Heart left ventricle (tissue), 16 donors: Measurements from ENCODE around the gene MMP24OS. TPM values are rescaled to one million over a fixed set of nuclear protein-coding genes. Genes with fewer than 3 reads are reported as not detected.
A peak's percentile ranks its signal among the peaks of the same experiment; 100 is the strongest.

ENCODE experiments used
- ATAC-seq, 4 donors: fragments of 200-7000 bp; cut with Tn5 transposase; one replicate each; pipeline ENCODE4 v1.9.1; 2020 to 2022; ENCODE audit warnings: moderate library complexity in 4 of 4, mild to moderate bottlenecking in 3 of 4, moderate number of reproducible peaks in 1 of 4
- DNase-seq, 5 donors: peaks; one replicate each; pipeline ENCODE4 v3.0.0-alpha.2; 2020
- H3K27ac ChIP-seq, 12 donors: fragments of 200-600 bp; sonication (generic) in 4 of 12; one replicate each; pipeline versions ENCODE4 v1.5.0 to v1.8.0; 2016 to 2022; ENCODE audit warnings: mild to moderate bottlenecking in 2 of 12
- H3K27me3 ChIP-seq, 9 donors: fragments of 200-600 bp; sonication (generic) in 2 of 9; one replicate each; pipeline versions ENCODE4 v1.5.1 to v1.8.0; 2016 to 2022; ENCODE audit warnings: mild to moderate bottlenecking in 3 of 9
- H3K36me3 ChIP-seq, 9 donors: fragments of 200-600 bp; sonication (generic) in 2 of 9; one replicate each; pipeline versions ENCODE4 v1.5.0 to v1.8.0; 2018 to 2022; ENCODE audit warnings: mild to moderate bottlenecking in 2 of 9
- H3K4me1 ChIP-seq, 12 donors: fragments of 200-600 bp; sonication (generic) in 4 of 12; one replicate each; pipeline versions ENCODE4 v1.5.0 to v1.8.0; 2016 to 2022; ENCODE audit warnings: mild to moderate bottlenecking in 3 of 12
- H3K4me3 ChIP-seq, 12 donors: fragments of 200-600 bp; sonication (generic) in 4 of 12; one replicate each; pipeline versions ENCODE4 v1.5.0 to v1.8.0; 2017 to 2022; ENCODE audit warnings: mild to moderate bottlenecking in 9 of 12, moderate library complexity in 4 of 12
- H3K9me3 ChIP-seq, 12 donors: fragments of 200-600 bp; sonication (generic) in 4 of 12; one replicate each; pipeline versions ENCODE4 v1.5.0 to v1.8.0; 2016 to 2022; ENCODE audit warnings: mild to moderate bottlenecking in 1 of 12
- POLR2A ChIP-seq, 2 donors: fragments of 450-650 bp; IDR thresholded peaks; one replicate each; pipeline ENCODE4 v1.6.1; 2017; ENCODE audit warnings: antibody characterized with exemption in 2 of 2, mild to moderate bottlenecking in 2 of 2, moderate library complexity in 2 of 2
- WGBS, 4 donors: extraction: QIAGEN DNeasy Blood & Tissue Kit in 2 of 4; methylation state at CpG; one replicate each; pipeline versions ENCODE4 v1.1.5 to v1.1.7; 2013 to 2018; 5-methylcytosine and 5-hydroxymethylcytosine counted together
- intact Hi-C, 10 donors: fragments of 100-400 bp; cut with DNase I; formaldehyde crosslinking; loops; one replicate each; pipeline versions ENCODE4 v1.11.1 to v1.14.2; 2022
- polyA plus RNA-seq, 2 donors: library from polyadenylated mRNA; stranded (reverse); fragments of 200-250 nt; gene quantifications; one replicate each; pipeline ENCODE4 v1.2.3, GENCODE V29; 2013
- total RNA-seq, 9 donors: library from RNA; depleted of rRNA in 2 of 9; stranded (reverse); fragments of >200 nt in 2 of 9; fragmentation: NEBNext Ultra II Directional in 3 of 9; extraction: Animal tissue kit (Norgen Biotek cat#: 25700) in 3 of 9; gene quantifications; one replicate each; pipeline versions ENCODE4 v1.1.0 to v1.2.4, GENCODE V29; 2016 to 2023
- TF ChIP-seq, protein P1 (sequence below), 12 donors: fragments of 200-600 bp; sonication (generic) in 4 of 12; IDR thresholded peaks; one replicate each; pipeline versions ENCODE4 v1.5.0 to v1.8.0; 2018 to 2022; ENCODE audit warnings: antibody characterized with exemption in 12 of 12, mild to moderate bottlenecking in 5 of 12
- donor health status: ischemic (EF 13 %, LVEDD 7.1; RV severe dilation, severe dysfunction).
- donor health status: healthy with polysubstance abuse.
- donor health status: DM: no; HTN: yes; CAD: no.
- donor health status: DM: no; HTN: no; CAD: no.
- donor health status: ischemic (EF 25% LVEDD 6.9; RV normal size, moderate dysfunction).
- donor health status: ischemic (EF 25% LVEDD 5.7; RV mildly dilated, moderate dysfunction).
- donor health status: healthy.
- donor health status: DM: yes; HTN: yes; CAD: no.
- donor health status: ischemic (EF 35%, LVEDD 5.7; RV mildly dilated, moderate dysfunction).
- donor health status: nonischemic (EF 11% LVEDD 7.7; RV severe dilation, severe dysfunction).
- donor health status: DM: yes; HTN: yes; CAD: no.
- donor health status: PGD.
- donor health status: ischemic (EF 29% LVEDD 5.4; RV normal size, mild dysfunction).
- donor health status: nonischemic (EF 23%, LVEDD 6.1; RV moderate dilation, normal function).

The MMP24OS gene
- total and polyA plus RNA-seq, 11 donors: 11.7 to 64.8 (median 41.6) TPM

DNA sequence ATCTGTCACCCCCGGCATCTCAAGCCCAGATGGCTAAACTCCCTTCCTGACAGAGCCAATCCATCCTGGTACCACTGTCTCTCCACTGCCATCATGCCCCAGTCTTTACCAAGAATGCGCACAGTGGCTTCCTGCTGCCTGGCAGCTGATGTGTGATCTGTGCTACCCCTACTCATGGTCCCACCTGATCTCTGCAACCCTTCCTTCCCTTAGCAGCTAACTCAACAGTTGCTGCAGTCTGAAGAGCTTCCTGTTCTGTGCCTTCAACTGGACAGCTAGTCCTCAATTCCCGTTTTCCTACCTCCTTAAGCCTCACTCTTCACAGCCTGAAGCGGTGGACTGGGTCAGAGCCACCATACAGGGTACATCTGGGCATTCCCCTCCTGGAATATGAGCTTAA lies 21.9 kb upstream of the MMP24OS start:
- Histone ChIP-seq H3K9me3 (no peaks in the 10 kb centered on the region), H3K27me3 (peaks cover 0 to 14% (median 0%) of the 10 kb centered on the region in 9 donors), H3K4me1 (peaks cover 0 to 14% (median 0%) of the 10 kb centered on the region in 12 donors), H3K27ac (no peak overlapping the region), H3K4me3 (no peak overlapping the region), H3K36me3 (peaks cover 0 to 10% (median 0%) of the 10 kb centered on the region in 9 donors)
- DNase-seq: peak in 1 of 5 donors; percentile 20
- WGBS, 4 donors: 67 to 76% (median 72%) methylated on average over 4 of the region's 4 CpGs
- intact Hi-C loops: loop anchor here in 3 of 10 donors (5.0 kb wide), 1 partner anchor 148 kb away; no protein-coding TSS in a partner anchor
- ATAC-seq: no peak
- TF ChIP-seq, protein P1, sequence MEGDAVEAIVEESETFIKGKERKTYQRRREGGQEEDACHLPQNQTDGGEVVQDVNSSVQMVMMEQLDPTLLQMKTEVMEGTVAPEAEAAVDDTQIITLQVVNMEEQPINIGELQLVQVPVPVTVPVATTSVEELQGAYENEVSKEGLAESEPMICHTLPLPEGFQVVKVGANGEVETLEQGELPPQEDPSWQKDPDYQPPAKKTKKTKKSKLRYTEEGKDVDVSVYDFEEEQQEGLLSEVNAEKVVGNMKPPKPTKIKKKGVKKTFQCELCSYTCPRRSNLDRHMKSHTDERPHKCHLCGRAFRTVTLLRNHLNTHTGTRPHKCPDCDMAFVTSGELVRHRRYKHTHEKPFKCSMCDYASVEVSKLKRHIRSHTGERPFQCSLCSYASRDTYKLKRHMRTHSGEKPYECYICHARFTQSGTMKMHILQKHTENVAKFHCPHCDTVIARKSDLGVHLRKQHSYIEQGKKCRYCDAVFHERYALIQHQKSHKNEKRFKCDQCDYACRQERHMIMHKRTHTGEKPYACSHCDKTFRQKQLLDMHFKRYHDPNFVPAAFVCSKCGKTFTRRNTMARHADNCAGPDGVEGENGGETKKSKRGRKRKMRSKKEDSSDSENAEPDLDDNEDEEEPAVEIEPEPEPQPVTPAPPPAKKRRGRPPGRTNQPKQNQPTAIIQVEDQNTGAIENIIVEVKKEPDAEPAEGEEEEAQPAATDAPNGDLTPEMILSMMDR (IDR thresholded peaks at IDR 0.05): no peak
- no peak for TF ChIP-seq POLR2A (IDR thresholded peaks at IDR 0.05)

- TF ChIP-seq, protein P1 (IDR thresholded peaks at IDR 0.05): no peak
- TF ChIP-seq POLR2A (IDR thresholded peaks at IDR 0.05): no peak
- H3K27me3 ChIP-seq: peaks cover 0 to 29% (median 0%) of the 10 kb centered on the region in 9 donors
- H3K27ac ChIP-seq: no peak overlapping the region
- H3K4me3 ChIP-seq: no peak overlapping the region
- intact Hi-C loops: no loop called here
- no peaks in the 10 kb centered on the region for H3K9me3 ChIP-seq
- DNase-seq (no peak), ATAC-seq (no peak)
- 33 to 45% (median 40%) methylated on average over 5 of the region's 5 CpGs for WGBS, 4 donors
- H3K36me3 ChIP-seq: peaks cover 0 to 6% (median 0%) of the 10 kb centered on the region in 9 donors
- H3K4me1 ChIP-seq: peaks cover 0 to 8% (median 0%) of the 10 kb centered on the region in 12 donors
Measured at GRCh38 chr20:35298264-35298663, 20.3 kb upstream of the MMP24OS start.

GRCh38 chr20:35297740-35298139 lies 19.8 kb upstream of the MMP24OS start:
- H3K4me3 ChIP-seq: no peak overlapping the region
- H3K9me3 ChIP-seq: no peaks in the 10 kb centered on the region
- DNase-seq (peak in 1 of 5 donors; percentile 37), ATAC-seq (no peak)
- 93 to 99% (median 96%) methylated on average over 7 to 14 of the region's 14 CpGs for WGBS, 4 donors
- intact Hi-C loops: no loop called here
- peaks cover 0 to 8% (median 0%) of the 10 kb centered on the region in 12 donors for H3K4me1 ChIP-seq
- no peak for TF ChIP-seq POLR2A (IDR thresholded peaks at IDR 0.05)
- TF ChIP-seq, protein P1 (IDR thresholded peaks at IDR 0.05): no peak
- H3K27ac ChIP-seq: no peak overlapping the region
- H3K36me3 ChIP-seq: peaks cover 0 to 5% (median 0%) of the 10 kb centered on the region in 9 donors
- H3K27me3 ChIP-seq: peaks cover 0 to 32% (median 0%) of the 10 kb centered on the region in 9 donors

- WGBS, 4 donors: 54 to 61% (median 58%) methylated on average over 8 of the region's 8 CpGs
- Histone ChIP-seq H3K27ac (no peak overlapping the region), H3K36me3 (peaks cover 0 to 4% (median 0%) of the 10 kb centered on the region in 9 donors), H3K27me3 (peaks cover 0 to 35% (median 4%) of the 10 kb centered on the region in 9 donors), H3K4me3 (no peak overlapping the region), H3K4me1 (peaks cover 0 to 8% (median 0%) of the 10 kb centered on the region in 12 donors), H3K9me3 (no peaks in the 10 kb centered on the region)
- intact Hi-C loops: no loop called here
- TF ChIP-seq, protein P1 (IDR thresholded peaks at IDR 0.05): no peak
- TF ChIP-seq POLR2A (IDR thresholded peaks at IDR 0.05): no peak
- DNase-seq: peak in 1 of 5 donors; percentile 38
- ATAC-seq: no peak
Measured at GRCh38 chr20:35297155-35297554, 19.2 kb upstream of the MMP24OS start.
